Fibroblast of lung (primary cell): ENCODE measurements around the gene FNBP1L. TPM values are rescaled to one million over a fixed set of nuclear protein-coding genes. Genes with fewer than 3 reads are reported as not detected.

Experiments used
- DNase-seq, 2 donors: peaks; one replicate each; pipeline versions ENCODE4 v3.0.0 to v3.0.0-alpha.2; 2010; ENCODE audit warnings: low read depth in 2 of 2
- H2AFZ ChIP-seq: 2 replicates; pipeline ENCODE4 v1.5.1; 2012; ENCODE audit warnings: low read length, control low read depth, inconsistent platforms
- H3K27ac ChIP-seq: 2 replicates; pipeline ENCODE4 v1.5.1; 2011; ENCODE audit warnings: low read length, control low read depth; ENCODE audit not compliant: insufficient read depth
- H3K27me3 ChIP-seq: 2 replicates; pipeline ENCODE4 v1.5.1; 2011; ENCODE audit warnings: mild to moderate bottlenecking, low read length; ENCODE audit not compliant: control insufficient read depth, insufficient read depth
- H3K36me3 ChIP-seq: 2 replicates; pipeline ENCODE4 v1.5.1; 2011; ENCODE audit warnings: low read length; ENCODE audit not compliant: control insufficient read depth, insufficient read depth
- H3K4me1 ChIP-seq: 2 replicates; pipeline ENCODE4 v1.5.1; 2011; ENCODE audit warnings: low read length; ENCODE audit not compliant: control insufficient read depth, insufficient read depth; ENCODE audit errors: extremely low read depth
- H3K4me2 ChIP-seq: 2 replicates; pipeline ENCODE4 v1.5.1; 2011; ENCODE audit warnings: low read length, control low read depth; ENCODE audit not compliant: insufficient read depth; ENCODE audit errors: extremely low read depth
- H3K4me3 ChIP-seq, 4 experiments: fragments of 200-600 bp in 1 of 4; sonication (generic) in 1 of 4; replicated peaks in 1 of 4; 2 replicates each; pipeline ENCODE4 v1.5.1; 2011 to 2016; ENCODE audit warnings: low read length in 4 of 4, low read depth in 3 of 4, mild to moderate bottlenecking in 3 of 4, control low read depth in 2 of 4, inconsistent platforms in 1 of 4, mixed read lengths in 1 of 4; ENCODE audit not compliant: insufficient read depth in 1 of 4; ENCODE audit errors: control extremely low read depth in 1 of 4
- H3K79me2 ChIP-seq: 2 replicates; pipeline ENCODE4 v1.5.1; 2012; ENCODE audit warnings: mild to moderate bottlenecking, low read length, inconsistent platforms; ENCODE audit not compliant: control insufficient read depth, insufficient read depth
- H3K9ac ChIP-seq: 2 replicates; pipeline ENCODE4 v1.5.1; 2011; ENCODE audit warnings: mild to moderate bottlenecking, low read length, control low read depth; ENCODE audit not compliant: insufficient read depth
- H3K9me3 ChIP-seq: 2 replicates; pipeline ENCODE4 v1.5.1; 2012; ENCODE audit warnings: low read depth, low read length; ENCODE audit not compliant: control insufficient read depth, insufficient read depth
- H4K20me1 ChIP-seq: 2 replicates; pipeline ENCODE4 v1.5.1; 2011; ENCODE audit warnings: low read length; ENCODE audit not compliant: control insufficient read depth, insufficient read depth; ENCODE audit errors: extremely low read depth
- CTCF ChIP-seq, 2 donors: IDR thresholded peaks in 1 of 2; conservative IDR thresholded peaks in 1 of 2; 1 replicate in 1 of 2; 2 replicates in 1 of 2; pipeline ENCODE4 v1.5.1; 2011 to 2012; ENCODE audit warnings: low read length in 2 of 2, control low read depth in 1 of 2, inconsistent platforms in 1 of 2, low read depth in 1 of 2, mild to moderate bottlenecking in 1 of 2
- EZH2 ChIP-seq: IDR thresholded peaks from 2 replicates; pipeline ENCODE4 v1.5.1; 2012; ENCODE audit warnings: low read length, control low read depth, mild to moderate bottlenecking; ENCODE audit errors: missing control alignments
- polyA plus RNA-seq, 2 donors: library from polyadenylated mRNA; depleted of rRNA in 1 of 2; stranded (reverse) in 1 of 2; unstranded in 1 of 2; fragments of >200 nt; gene quantifications; 2 replicates each; pipeline ENCODE4 v1.2.1, GENCODE V29; 2011 to 2012; ENCODE audit warnings: missing spikeins in 1 of 2
- total RNA-seq: library from RNA; depleted of rRNA; stranded (reverse); fragments of >200 nt; gene quantifications from 2 replicates; pipeline ENCODE4 v1.2.1, GENCODE V29; 2014

FNBP1L gene
- total and polyA plus RNA-seq, 2 donors (not counting 1 experiment from before 2014, with no cell fraction given), result 3.0 to 4.1 TPM

GRCh38 chr1:93575621-93576284, 127.8 kb downstream of the FNBP1L start:
- no peak overlapping the region for H2AFZ ChIP-seq
- H3K4me2 ChIP-seq, result no peak overlapping the region
- no peaks in the 10 kb centered on the region for H3K9me3 ChIP-seq
- TF ChIP-seq CTCF (conservative IDR thresholded peaks at IDR 0.05 in 1 of 2, IDR thresholded peaks at IDR 0.05 in 1 of 2; ENCODE audit: low read depth in 1 of 2, low read length in 2 of 2) (no peak), EZH2 (no peak)
- no peak overlapping the region for H3K27ac ChIP-seq
- peak in 1 of 2 donors; percentile 53 for DNase-seq
- H3K4me3 ChIP-seq, result no peak overlapping the region
- peaks cover 19% of the 10 kb centered on the region for H3K79me2 ChIP-seq
- no peaks in the 10 kb centered on the region for H4K20me1 ChIP-seq
- peaks cover 5% of the 10 kb centered on the region for H3K4me1 ChIP-seq
- H3K9ac ChIP-seq, result no peak overlapping the region
- H3K36me3 ChIP-seq, result peaks cover 15% of the 10 kb centered on the region
- no peaks in the 10 kb centered on the region for H3K27me3 ChIP-seq

GRCh38 chr1:93576346-93576745, 128.4 kb downstream of the FNBP1L start:
- no peaks in the 10 kb centered on the region for H3K27me3 ChIP-seq
- DNase-seq, result peak in 1 of 2 donors; percentile 18
- no peak overlapping the region for H2AFZ ChIP-seq
- H3K27ac ChIP-seq, result no peak overlapping the region
- H3K4me2 ChIP-seq, result no peak overlapping the region
- TF ChIP-seq CTCF (conservative IDR thresholded peaks at IDR 0.05 in 1 of 2, IDR thresholded peaks at IDR 0.05 in 1 of 2; ENCODE audit: low read depth in 1 of 2, low read length in 2 of 2) (no peak), EZH2 (no peak)
- peaks cover 19% of the 10 kb centered on the region for H3K79me2 ChIP-seq
- no peak overlapping the region for H3K4me3 ChIP-seq
- peaks cover 15% of the 10 kb centered on the region for H3K36me3 ChIP-seq
- H3K9ac ChIP-seq, result no peak overlapping the region
- H4K20me1 ChIP-seq, result no peaks in the 10 kb centered on the region
- no peaks in the 10 kb centered on the region for H3K9me3 ChIP-seq
- peaks cover 5% of the 10 kb centered on the region for H3K4me1 ChIP-seq

- no peak overlapping the region for H3K27ac ChIP-seq
- no peak overlapping the region for H3K4me2 ChIP-seq
- peaks cover 5% of the 10 kb centered on the region for H3K4me1 ChIP-seq
- H3K36me3 ChIP-seq, result peaks cover 13% of the 10 kb centered on the region
- TF ChIP-seq EZH2, result no peak
- no peak for TF ChIP-seq CTCF (conservative IDR thresholded peaks at IDR 0.05 in 1 of 2, IDR thresholded peaks at IDR 0.05 in 1 of 2; ENCODE audit: low read depth in 1 of 2, low read length in 2 of 2)
- no peak for DNase-seq
- no peaks in the 10 kb centered on the region for H3K9me3 ChIP-seq
- H3K79me2 ChIP-seq, result peaks cover 19% of the 10 kb centered on the region
- no peak overlapping the region for H3K4me3 ChIP-seq
- no peaks in the 10 kb centered on the region for H4K20me1 ChIP-seq
- no peaks in the 10 kb centered on the region for H3K27me3 ChIP-seq
- no peak overlapping the region for H2AFZ ChIP-seq
- H3K9ac ChIP-seq, result no peak overlapping the region
Observed at GRCh38 chr1:93576746-93577145, 128.8 kb downstream of the FNBP1L start.
